Brain pericyte (primary cell): ENCODE data around the gene MUCL3.
A peak's percentile ranks its signal among the peaks of the same experiment; 100 is the strongest.
"Not testable (repeated sequence)": the region's sequence is repeated elsewhere in the genome, so short reads cannot be mapped to it uniquely, and the experiment has no call there.

Experiments
- DNase-seq: peaks from one replicate; pipeline ENCODE4 v3.0.0-alpha.2; 2012; ENCODE audit warnings: low read depth, low spot score

Gene MUCL3, protein sequence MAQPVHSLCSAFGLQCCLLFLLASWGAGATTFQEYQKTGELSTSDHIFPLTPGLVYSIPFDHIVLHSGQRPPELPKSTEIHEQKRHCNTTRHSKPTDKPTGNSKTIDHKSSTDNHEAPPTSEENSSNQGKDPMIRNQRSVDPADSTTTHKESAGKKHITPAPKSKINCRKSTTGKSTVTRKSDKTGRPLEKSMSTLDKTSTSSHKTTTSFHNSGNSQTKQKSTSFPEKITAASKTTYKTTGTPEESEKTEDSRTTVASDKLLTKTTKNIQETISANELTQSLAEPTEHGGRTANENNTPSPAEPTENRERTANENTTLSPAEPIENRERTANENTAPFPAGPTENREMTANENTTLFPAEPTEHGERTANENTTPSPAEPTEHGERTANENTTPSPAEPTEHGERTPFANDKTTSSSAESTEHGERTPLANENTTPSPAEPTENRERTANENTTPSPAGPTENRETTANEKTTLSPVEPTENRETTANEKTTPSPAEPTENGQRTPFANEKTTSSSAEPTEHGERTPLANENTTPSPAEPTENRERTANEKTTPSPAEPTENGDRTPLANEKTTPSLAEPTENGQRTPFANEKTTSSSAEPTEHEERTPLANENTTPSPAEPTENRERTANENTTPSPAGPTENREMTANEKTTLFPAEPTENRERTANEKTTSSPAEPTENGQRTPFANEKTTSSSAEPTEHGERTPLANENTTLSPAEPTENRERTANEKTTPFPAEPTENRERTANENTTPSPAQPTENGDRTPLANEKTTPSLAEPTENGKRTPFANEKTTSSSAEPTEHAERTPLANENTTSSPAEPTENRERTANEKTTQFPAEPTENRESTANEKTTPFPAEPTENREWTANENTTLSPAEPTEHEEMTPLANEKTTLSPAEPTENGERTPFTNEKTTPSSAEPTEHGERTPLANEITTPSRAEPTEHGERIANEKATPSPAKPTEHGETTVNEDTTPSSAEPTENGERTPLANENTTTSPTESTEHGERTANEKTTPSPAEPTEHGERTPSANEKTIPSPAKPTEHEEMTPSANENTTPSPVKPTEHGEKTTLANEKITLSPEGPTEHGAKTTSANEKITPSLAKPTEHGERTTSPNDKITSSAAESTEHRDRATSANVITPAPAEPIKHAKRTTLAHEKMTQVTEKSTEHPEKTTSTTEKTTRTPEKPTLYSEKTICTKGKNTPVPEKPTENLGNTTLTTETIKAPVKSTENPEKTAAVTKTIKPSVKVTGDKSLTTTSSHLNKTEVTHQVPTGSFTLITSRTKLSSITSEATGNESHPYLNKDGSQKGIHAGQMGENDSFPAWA (N-terminal part only)

DNA sequence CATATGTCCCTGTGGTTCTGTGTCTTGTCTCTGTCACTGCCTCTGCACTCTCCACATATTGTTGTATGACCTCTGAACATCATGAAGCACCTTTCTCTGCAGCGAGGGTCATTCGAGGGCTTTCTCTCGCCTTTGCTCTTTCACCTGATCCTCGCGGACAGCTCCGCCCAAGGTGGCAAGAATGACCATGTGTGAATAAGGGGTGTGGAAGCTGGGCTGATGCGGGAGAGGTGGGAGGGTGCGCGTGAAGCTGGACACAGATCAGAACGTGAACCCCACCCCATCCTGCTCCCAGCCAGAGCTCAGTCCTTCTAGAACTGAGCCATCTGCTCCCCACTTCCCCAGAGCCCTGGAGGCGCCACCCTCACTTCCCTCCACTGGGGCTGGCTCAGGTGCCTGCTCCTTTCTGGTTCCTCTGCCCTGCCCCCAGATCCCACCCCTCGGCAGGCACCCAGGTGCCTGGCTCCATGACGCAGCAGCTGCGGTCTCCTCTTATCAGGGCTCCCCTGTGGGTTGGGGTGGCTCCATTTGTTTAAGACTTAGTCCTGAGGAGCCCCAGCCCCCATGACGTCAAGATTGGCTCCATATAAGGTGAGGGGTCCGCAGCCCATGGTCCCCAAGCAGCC, at the start of gene MUCL3:
Gene MUCL3, plus strand, starts transcription at position 613 of the 626 bp plus-strand sequence. CDS start 27 bp downstream, outside the sequence.
- DNase-seq = no peak

- no peak for DNase-seq
Measured at GRCh38 chr6:30891450-30891723, 49.4 kb upstream of the MUCL3 start.

DNA sequence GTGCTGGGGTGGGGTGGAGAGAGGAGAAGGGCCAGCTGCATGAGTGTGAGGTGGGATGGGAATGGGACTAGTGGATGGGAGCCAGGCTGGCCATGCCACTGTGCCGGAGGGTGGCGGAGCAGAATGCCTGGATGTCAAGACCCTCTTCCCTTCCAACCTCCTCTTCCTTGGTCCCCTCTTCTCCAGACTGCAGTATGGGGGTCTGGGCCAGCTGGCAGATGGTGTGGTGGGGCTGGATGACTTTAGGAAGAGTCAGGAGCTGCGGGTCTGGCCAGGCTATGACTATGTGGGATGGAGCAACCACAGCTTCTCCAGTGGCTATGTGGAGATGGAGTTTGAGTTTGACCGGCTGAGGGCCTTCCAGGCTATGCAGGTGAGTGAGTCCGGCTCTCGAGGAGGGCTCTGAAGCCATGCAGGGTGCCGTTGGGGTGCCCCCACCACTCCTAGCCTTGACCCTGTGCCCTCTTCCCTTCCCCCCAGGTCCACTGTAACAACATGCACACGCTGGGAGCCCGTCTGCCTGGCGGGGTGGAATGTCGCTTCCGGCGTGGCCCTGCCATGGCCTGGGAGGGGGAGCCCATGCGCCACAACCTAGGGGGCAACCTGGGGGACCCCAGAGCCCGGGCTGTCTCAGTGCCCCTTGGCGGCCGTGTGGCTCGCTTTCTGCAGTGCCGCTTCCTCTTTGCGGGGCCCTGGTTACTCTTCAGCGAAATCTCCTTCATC, 48.8 kb upstream of the MUCL3 start:
- no peak for DNase-seq

GRCh38 chr6:30893001-30893591, 47.7 kb upstream of the MUCL3 start:
- DNase-seq = no peak

DNA sequence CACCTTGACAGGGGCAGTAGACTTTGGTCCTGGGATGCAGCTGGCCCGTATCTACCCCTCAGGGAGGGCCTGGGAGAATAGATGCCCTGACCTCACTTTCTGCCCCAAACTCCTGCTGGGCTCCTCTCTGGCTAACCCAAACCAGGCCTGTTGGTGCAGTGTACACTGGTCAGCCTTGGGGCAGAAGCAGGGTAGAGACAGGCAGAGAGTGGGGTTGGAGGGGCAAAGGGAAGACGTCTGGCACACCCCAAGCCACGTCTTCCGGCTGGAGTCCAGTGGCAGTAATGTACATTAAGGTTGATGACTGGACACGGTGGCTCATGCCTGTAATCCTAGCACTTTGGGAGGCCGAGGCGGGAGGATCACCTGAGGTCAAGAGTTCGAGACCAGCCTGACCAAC, 47.1 kb upstream of the MUCL3 start:
- DNase-seq = no peak

DNA sequence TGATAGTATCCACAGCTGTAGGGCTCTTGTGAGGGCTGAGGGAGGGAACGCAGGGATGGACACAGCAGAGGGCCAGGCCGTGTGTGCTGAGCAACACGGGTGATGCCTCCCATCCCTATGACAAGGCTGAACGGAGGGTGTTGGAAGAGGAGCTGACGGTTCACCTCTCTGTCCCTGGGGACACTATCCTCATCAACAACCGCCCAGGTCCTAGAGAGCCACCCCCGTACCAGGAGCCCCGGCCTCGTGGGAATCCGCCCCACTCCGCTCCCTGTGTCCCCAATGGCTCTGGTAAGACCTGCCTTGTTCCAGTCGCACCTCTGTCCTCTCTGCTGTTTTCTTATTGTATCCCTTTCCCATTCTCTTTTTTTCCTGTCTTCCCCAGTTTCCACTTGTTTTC, 46.4 kb upstream of the MUCL3 start:
- no peak for DNase-seq

GRCh38 chr6:30894935-30895334, 45.8 kb upstream of the MUCL3 start:
- DNase-seq = no peak

- no peak for DNase-seq
Measured at GRCh38 chr6:30895343-30895742, 45.4 kb upstream of the MUCL3 start.

DNA sequence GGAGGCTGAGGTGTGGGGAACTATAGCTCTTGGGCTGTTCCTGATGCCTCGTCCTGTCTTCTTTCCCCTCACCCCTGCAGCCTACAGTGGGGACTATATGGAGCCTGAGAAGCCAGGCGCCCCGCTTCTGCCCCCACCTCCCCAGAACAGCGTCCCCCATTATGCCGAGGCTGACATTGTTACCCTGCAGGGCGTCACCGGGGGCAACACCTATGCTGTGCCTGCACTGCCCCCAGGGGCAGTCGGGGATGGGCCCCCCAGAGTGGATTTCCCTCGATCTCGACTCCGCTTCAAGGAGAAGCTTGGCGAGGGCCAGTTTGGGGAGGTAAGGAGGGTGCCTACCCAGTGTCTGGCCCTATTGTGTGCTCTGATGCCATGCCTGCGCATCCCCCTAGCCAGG, 44.2 kb upstream of the MUCL3 start:
- DNase-seq = no peak

DNA sequence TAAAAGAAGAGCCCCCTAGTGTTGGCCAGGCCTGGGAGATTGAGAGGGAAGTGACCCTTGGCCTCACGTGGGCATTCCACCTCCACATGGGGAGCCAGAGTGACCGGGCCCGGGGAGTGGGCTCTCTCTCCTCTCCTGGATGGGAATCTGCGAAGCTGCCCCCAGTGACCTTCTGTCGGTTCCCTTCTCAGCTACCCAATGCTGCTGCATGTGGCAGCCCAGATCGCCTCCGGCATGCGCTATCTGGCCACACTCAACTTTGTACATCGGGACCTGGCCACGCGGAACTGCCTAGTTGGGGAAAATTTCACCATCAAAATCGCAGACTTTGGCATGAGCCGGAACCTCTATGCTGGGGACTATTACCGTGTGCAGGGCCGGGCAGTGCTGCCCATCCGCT, 42.9 kb upstream of the MUCL3 start:
- DNase-seq = no peak

DNA sequence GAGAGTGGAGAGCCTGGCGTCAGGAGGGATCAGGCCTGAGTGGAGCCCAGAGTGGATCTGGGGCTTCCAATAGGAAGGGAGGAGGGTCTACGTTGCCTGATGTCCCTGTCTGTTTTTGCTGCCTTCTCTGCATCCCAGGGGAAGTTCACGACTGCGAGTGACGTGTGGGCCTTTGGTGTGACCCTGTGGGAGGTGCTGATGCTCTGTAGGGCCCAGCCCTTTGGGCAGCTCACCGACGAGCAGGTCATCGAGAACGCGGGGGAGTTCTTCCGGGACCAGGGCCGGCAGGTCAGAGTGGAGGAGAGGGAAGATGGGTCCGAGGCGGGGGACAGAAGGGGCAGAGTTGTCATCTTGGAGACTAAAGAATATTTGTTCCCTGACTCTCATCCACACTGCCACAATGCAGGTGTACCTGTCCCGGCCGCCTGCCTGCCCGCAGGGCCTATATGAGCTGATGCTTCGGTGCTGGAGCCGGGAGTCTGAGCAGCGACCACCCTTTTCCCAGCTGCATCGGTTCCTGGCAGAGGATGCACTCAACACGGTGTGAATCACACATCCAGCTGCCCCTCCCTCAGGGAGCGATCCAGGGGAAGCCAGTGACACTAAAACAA, 41.9 kb upstream of the MUCL3 start:
- no peak for DNase-seq

DNA sequence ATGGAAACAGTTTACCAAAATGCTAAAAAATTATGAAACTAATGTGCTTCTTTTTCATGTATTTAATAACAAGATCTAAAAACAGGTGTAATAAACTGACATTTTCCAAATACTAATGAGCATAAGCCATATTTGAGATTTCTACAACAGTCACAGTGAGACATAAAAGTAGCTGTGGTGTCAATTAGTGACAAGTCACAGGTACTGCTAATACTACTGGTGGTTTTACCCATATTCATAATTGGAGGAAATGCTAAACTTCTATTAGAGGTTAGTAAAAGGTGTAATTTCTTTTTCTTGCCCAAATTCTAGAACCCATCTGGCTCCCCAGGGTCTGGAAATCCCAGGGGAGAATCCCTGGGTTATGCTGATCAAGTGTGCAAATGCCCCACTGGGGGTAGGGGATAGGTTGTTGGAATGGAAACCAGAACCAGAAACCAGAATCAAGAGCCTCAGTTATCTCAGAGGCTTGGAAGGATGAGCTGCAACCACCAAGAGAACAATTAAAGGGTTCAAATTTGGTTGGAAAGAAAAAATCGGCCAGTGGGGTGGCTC, 39.8 kb upstream of the MUCL3 start:
- DNase-seq = no peak

- no peak for DNase-seq
Measured at GRCh38 chr6:30901436-30901835, 39.3 kb upstream of the MUCL3 start.

DNA sequence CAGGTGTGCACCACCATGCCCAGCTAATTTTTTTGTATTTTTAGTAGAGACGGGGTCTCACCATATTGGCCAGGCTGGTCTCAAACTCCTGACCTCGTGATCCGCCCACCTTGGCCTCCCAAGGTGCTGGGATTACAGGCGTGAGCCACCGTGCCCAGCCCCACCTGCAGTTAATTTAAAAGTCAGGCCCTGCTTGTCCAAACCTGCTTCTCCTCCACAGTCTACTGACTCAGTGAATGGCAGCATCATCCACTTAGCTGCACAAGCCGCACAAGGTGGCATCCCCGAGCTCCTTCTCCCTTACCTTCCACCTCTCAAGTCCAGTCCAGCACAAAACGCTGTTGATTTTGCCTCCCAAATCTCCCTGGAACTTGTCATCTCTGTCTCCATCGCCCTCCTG, 38.6 kb upstream of the MUCL3 start:
- DNase-seq = not testable (repeated sequence)

DNA sequence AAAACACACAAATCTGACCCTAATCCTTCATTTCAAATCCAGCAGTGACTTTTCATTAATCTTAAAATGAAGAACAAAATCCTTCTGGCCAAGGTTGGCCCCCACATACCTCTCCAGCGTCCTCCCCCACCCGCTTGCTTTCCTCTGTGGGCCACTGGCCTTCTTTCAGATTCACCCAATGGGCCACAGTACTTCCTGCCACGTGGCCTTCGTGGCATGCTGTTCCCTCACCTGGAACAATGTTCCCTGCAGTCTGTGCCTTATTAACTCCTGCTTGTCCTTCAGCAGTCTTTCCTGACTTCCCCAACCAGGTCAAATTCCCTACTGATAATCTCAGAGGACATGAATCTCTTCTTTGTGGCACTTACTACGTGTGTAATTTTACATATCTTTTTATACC, 38.1 kb upstream of the MUCL3 start:
- no peak for DNase-seq

DNA sequence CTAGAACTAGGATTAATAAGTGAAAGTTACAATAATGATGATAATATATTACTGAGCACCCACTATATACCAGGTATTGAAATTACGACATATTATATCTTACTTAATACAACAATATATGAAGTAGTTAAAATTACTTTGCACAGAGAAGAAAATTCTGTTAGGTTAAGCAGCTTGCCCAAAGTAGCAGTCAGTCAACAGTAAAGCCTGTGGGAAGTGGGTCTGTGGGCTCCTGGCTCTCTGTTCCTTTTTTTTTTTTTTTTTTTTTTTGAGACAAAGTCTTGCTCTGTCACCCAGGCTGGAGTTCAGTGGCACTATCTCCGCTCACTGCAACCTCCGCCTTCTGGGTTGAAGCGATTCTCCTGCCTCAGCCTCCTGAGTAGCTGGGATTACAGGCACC, 37.5 kb upstream of the MUCL3 start:
- DNase-seq = no peak

DNA sequence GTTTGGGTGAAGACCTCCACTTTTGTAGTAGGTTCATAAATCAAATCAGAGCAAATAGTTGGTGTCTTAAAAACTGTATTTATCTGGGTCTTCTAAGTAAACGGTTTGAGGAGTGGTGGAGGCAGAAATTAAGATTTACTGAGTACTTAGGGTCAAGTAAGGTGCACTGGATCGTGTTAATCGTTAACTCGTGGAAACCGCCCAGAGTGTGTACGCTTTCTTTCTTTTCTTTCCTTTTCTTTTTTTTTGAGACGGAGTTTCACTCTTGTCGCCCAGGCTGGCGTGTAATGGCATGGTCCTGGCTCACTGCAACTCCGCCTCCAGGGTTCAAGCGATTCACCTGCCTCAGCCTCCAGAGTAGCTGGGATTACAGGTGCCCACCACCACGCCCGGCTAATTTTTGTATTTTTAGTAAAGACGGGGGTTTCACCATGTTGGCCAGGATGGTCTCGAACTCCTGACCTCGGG, 33.4 kb upstream of the MUCL3 start:
- DNase-seq = not testable (repeated sequence)

DNA sequence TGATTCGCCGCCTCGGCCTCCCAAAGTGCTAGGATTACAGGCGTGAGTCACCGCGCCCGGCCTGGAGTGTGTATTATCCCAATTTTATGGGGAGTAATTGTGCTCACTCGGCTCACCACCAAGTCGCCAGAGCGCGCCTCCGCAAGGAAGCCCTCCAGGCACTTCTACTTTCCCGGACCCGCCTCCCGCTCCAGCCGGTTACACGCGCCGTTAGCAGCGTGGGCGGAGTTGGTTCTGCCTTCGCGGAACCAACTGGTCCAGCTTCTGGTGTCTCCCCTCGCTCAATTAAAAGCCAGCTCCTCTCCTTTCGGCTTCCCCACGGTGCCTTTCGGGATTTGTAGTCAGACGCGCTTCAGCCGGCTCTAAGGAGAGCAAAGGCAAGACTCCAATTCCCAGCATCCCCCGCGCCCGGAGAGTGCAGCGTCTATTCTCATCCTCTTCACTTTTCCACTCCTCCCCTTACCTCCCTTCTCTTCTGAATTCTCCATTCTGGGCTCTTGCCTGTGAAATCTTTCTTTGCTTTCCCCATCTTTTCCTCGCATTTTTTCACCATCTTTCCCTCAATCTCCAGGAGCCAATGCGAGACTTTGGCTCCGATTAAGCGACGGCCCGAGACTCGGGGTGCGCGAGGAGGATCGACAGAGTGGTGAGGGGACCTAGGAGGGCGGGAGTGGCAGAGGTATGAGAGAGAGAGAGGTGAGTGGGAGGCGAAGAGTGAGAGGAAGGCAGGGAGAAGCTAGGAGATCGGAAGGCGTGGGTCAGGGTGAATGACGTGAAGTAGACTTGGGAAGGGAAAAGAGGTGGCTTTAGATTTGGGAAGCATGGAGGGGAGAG, 32.8 kb upstream of the MUCL3 start, which contains the start of gene GTF2H4:
Gene GTF2H4, plus strand, starts transcription at position 450 of the 834 bp plus-strand sequence.
- peak; percentile 92 for DNase-seq

DNA sequence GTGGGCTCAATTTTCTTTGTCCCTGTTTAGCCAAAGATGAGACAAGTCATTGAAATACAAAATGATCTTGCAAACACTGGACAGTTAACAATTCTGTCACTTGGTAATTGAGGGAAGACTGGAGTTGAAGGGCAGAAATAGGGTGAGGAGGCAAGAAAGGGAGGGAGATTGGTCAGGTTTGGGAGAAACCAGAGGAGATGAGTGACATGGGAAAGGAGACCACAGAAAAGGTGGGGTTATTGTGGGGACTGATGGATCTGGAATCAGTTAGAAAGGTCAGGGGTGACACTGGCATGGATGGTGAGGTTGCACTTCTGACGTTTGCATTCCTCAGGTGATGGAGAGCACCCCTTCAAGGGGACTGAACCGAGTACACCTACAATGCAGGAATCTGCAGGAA, 32.1 kb upstream of the MUCL3 start:
- DNase-seq = no peak
